Measurements from ENCODE around the gene SUCLG2. TPM values are rescaled to one million over a fixed set of nuclear protein-coding genes. Genes with fewer than 3 reads are reported as not detected.

The SUCLG2 gene
- polyA plus RNA-seq, 1 donor (not counting 4 experiments of a cell fraction or from before 2014, with no cell fraction given), result 26.7 TPM

GRCh38 chr3:67468511-67468910 lies 185.9 kb downstream of the SUCLG2 start:
- no peak overlapping the region for H3K4me3 ChIP-seq (ENCODE audit: control insufficient read depth in 2 of 3, extremely low read depth in 1 of 3, insufficient read depth in 2 of 3, low read depth in 1 of 3, low read length in 3 of 3)
- H4K20me1 ChIP-seq (ENCODE audit: control insufficient read depth, extremely low read depth, insufficient read depth, low read length), result no peaks in the 10 kb centered on the region
- TF ChIP-seq, protein P1, sequence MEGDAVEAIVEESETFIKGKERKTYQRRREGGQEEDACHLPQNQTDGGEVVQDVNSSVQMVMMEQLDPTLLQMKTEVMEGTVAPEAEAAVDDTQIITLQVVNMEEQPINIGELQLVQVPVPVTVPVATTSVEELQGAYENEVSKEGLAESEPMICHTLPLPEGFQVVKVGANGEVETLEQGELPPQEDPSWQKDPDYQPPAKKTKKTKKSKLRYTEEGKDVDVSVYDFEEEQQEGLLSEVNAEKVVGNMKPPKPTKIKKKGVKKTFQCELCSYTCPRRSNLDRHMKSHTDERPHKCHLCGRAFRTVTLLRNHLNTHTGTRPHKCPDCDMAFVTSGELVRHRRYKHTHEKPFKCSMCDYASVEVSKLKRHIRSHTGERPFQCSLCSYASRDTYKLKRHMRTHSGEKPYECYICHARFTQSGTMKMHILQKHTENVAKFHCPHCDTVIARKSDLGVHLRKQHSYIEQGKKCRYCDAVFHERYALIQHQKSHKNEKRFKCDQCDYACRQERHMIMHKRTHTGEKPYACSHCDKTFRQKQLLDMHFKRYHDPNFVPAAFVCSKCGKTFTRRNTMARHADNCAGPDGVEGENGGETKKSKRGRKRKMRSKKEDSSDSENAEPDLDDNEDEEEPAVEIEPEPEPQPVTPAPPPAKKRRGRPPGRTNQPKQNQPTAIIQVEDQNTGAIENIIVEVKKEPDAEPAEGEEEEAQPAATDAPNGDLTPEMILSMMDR (optimal IDR thresholded peaks at IDR 0.05 in 1 of 3, IDR thresholded peaks at IDR 0.05 in 1 of 3, conservative IDR thresholded peaks at IDR 0.05 in 1 of 3; ENCODE audit: extremely low read depth in 1 of 3, insufficient read depth in 2 of 3, low read length in 3 of 3), result no peak
- TF ChIP-seq EZH2 (IDR thresholded peaks at IDR 0.05; ENCODE audit: low read length), result no peak
- H3K4me1 ChIP-seq (ENCODE audit: control insufficient read depth, extremely low read depth, insufficient read depth, low read length), result no peaks in the 10 kb centered on the region
- DNase-seq (ENCODE audit: low read depth, low spot score) (no peak), FAIRE-seq (no peak)
- no peaks in the 10 kb centered on the region for H3K9me3 ChIP-seq (ENCODE audit: control insufficient read depth, low read depth, low read length)
- H3K79me2 ChIP-seq (ENCODE audit: control insufficient read depth, insufficient read depth, low read length), result no peaks in the 10 kb centered on the region
- no peaks in the 10 kb centered on the region for H3K36me3 ChIP-seq (ENCODE audit: control insufficient read depth in 2 of 2, extremely low read depth in 1 of 2, insufficient read depth in 2 of 2, low read length in 2 of 2)
- H3K27ac ChIP-seq (ENCODE audit: control insufficient read depth, insufficient read depth, low read length), result no peak overlapping the region
- dilution Hi-C loops (cut with MboI; ENCODE audit: extremely low pct_ligation_motif_present, low sequenced_read_pairs), result no loop called here
- no peaks in the 10 kb centered on the region for H3K9me1 ChIP-seq (ENCODE audit: control insufficient read depth, extremely low read depth, insufficient read depth, low read length)
- H3K4me2 ChIP-seq (ENCODE audit: control insufficient read depth, extremely low read depth, insufficient read depth, low read depth, low read length), result no peak overlapping the region
- no peaks in the 10 kb centered on the region for H3K27me3 ChIP-seq (ENCODE audit: control insufficient read depth, extremely low read depth, insufficient read depth, low read length)
- no peak overlapping the region for H3K9ac ChIP-seq (ENCODE audit: control insufficient read depth, extremely low read depth, insufficient read depth, low read length)
- no peak overlapping the region for H2AFZ ChIP-seq (ENCODE audit: control insufficient read depth, low read length)

DNA sequence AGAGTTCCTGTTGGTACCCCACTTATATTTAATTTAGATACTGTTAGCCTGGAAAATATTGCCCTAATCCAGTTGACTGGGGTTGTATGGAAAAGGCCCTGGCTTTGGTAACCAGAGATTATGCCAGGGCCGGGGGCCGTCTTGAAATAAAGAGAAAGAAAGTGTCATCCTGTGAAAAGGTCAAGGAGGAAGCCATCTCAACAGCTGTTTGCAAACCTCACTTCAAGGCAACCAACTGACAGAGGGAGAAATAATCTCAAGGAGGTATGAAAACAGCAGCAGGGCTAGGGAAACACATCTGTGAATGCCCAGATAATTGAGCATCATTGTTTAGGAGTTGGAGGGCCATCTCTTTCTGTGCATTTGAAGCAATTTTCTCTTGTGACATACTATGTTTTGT lies 190.8 kb downstream of the SUCLG2 start:
- H3K4me3 ChIP-seq (ENCODE audit: control insufficient read depth in 2 of 3, extremely low read depth in 1 of 3, insufficient read depth in 2 of 3, low read depth in 1 of 3, low read length in 3 of 3), result no peak overlapping the region
- no peaks in the 10 kb centered on the region for H3K9me3 ChIP-seq (ENCODE audit: control insufficient read depth, low read depth, low read length)
- no peak overlapping the region for H3K4me2 ChIP-seq (ENCODE audit: control insufficient read depth, extremely low read depth, insufficient read depth, low read depth, low read length)
- FAIRE-seq, result no peak
- no peak for DNase-seq (ENCODE audit: low read depth, low spot score)
- no peak overlapping the region for H3K9ac ChIP-seq (ENCODE audit: control insufficient read depth, extremely low read depth, insufficient read depth, low read length)
- no peaks in the 10 kb centered on the region for H3K36me3 ChIP-seq (ENCODE audit: control insufficient read depth in 2 of 2, extremely low read depth in 1 of 2, insufficient read depth in 2 of 2, low read length in 2 of 2)
- no peaks in the 10 kb centered on the region for H3K9me1 ChIP-seq (ENCODE audit: control insufficient read depth, extremely low read depth, insufficient read depth, low read length)
- H3K27me3 ChIP-seq (ENCODE audit: control insufficient read depth, extremely low read depth, insufficient read depth, low read length), result no peaks in the 10 kb centered on the region
- TF ChIP-seq, protein P1 (optimal IDR thresholded peaks at IDR 0.05 in 1 of 3, IDR thresholded peaks at IDR 0.05 in 1 of 3, conservative IDR thresholded peaks at IDR 0.05 in 1 of 3; ENCODE audit: extremely low read depth in 1 of 3, insufficient read depth in 2 of 3, low read length in 3 of 3), result no peak
- no peak for TF ChIP-seq EZH2 (IDR thresholded peaks at IDR 0.05; ENCODE audit: low read length)
- no peak overlapping the region for H2AFZ ChIP-seq (ENCODE audit: control insufficient read depth, low read length)
- no peak overlapping the region for H3K27ac ChIP-seq (ENCODE audit: control insufficient read depth, insufficient read depth, low read length)
- dilution Hi-C loops (cut with MboI; ENCODE audit: extremely low pct_ligation_motif_present, low sequenced_read_pairs), result no loop called here
- H4K20me1 ChIP-seq (ENCODE audit: control insufficient read depth, extremely low read depth, insufficient read depth, low read length), result no peaks in the 10 kb centered on the region
- H3K79me2 ChIP-seq (ENCODE audit: control insufficient read depth, insufficient read depth, low read length), result no peaks in the 10 kb centered on the region
- no peaks in the 10 kb centered on the region for H3K4me1 ChIP-seq (ENCODE audit: control insufficient read depth, extremely low read depth, insufficient read depth, low read length)
